ENCODE data around the gene RNF103.

RNF103 gene

GRCh38 chr2:86649119-86649947, 25.7 kb upstream of the RNF103 start:
- Histone ChIP-seq H3K36me3 (ENCODE audit: insufficient read depth, insufficient read length, low read length) (no peaks in the 10 kb centered on the region), H3K27me3 (ENCODE audit: insufficient read depth, insufficient read length) (no peaks in the 10 kb centered on the region), H3K9ac (ENCODE audit: insufficient read length, low read depth) (no peak overlapping the region), H3K9me3 (ENCODE audit: insufficient read depth, low read length) (no peaks in the 10 kb centered on the region; the same call in none of the 2 replicates), H3K4me1 (ENCODE audit: insufficient read depth, insufficient read length) (no peaks in the 10 kb centered on the region), H3K4me3 (ENCODE audit: insufficient read length, low read depth) (no peak overlapping the region)
- TF ChIP-seq ZNF274 (IDR thresholded peaks at IDR 0.05; ENCODE audit: low read depth, low read length) (no peak), YY1 (IDR thresholded peaks at IDR 0.05; ENCODE audit: insufficient read depth, insufficient read length) (no peak), SUZ12 (IDR thresholded peaks at IDR 0.05; ENCODE audit: extremely low read depth, insufficient read depth, insufficient read length) (no peak)
- DNase-seq (ENCODE audit: low read depth, low spot score): no peak

DNA sequence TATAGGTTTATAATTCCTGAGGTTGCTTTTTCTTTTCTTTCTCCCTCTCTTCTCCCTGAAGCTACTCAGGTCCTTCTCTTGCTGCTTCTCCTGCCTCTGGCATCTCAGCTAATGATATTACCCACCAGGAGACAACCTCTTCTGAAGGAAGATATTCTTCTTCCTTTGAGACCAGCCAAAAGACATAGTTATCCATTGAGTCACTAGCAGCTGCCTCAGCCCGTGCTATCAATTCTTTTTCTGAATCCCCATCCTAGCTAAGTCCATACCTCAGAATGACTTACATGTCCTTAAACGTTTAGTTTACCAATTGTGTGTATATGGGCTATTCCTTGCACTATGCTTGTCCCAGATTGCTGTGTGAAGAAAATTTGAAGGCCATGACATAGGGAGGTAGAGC, 25.0 kb upstream of the RNF103 start:
- Histone ChIP-seq H3K4me3 (ENCODE audit: insufficient read length, low read depth) (no peak overlapping the region), H3K27me3 (ENCODE audit: insufficient read depth, insufficient read length) (no peaks in the 10 kb centered on the region), H3K9ac (ENCODE audit: insufficient read length, low read depth) (no peak overlapping the region), H3K36me3 (ENCODE audit: insufficient read depth, insufficient read length, low read length) (no peaks in the 10 kb centered on the region), H3K4me1 (ENCODE audit: insufficient read depth, insufficient read length) (no peaks in the 10 kb centered on the region), H3K9me3 (ENCODE audit: insufficient read depth, low read length) (no peaks in the 10 kb centered on the region; the same call in none of the 2 replicates)
- TF ChIP-seq SUZ12 (IDR thresholded peaks at IDR 0.05; ENCODE audit: extremely low read depth, insufficient read depth, insufficient read length): no peak
- DNase-seq (ENCODE audit: low read depth, low spot score): no peak

DNA sequence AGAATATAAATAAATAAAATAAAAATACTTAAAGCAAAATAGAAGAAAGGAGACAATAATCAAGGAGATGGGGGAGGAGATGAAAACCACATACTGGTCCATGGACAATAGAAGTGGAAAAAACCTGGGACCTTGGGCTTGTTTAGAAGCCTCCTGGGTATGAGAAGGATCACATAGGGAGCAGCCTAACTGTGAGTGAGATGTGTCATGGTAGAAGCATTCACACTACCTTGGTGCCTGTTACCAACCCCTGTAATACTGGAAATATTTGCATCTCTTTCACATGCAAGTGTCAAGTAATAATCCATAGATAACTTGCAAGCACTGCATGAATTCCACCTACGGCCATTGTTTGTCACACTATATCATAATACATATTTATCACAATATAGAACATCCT, 23.2 kb upstream of the RNF103 start:
- Histone ChIP-seq H3K27me3 (ENCODE audit: insufficient read depth, insufficient read length) (no peaks in the 10 kb centered on the region), H3K9ac (ENCODE audit: insufficient read length, low read depth) (no peak overlapping the region), H3K36me3 (ENCODE audit: insufficient read depth, insufficient read length, low read length) (no peaks in the 10 kb centered on the region), H3K4me1 (ENCODE audit: insufficient read depth, insufficient read length) (no peaks in the 10 kb centered on the region), H3K9me3 (ENCODE audit: insufficient read depth, low read length) (no peaks in the 10 kb centered on the region; the same call in none of the 2 replicates), H3K4me3 (ENCODE audit: insufficient read length, low read depth) (no peak overlapping the region)
- no peak for DNase-seq (ENCODE audit: low read depth, low spot score)
- no peak for TF ChIP-seq SUZ12 (IDR thresholded peaks at IDR 0.05; ENCODE audit: extremely low read depth, insufficient read depth, insufficient read length)

GRCh38 chr2:86646329-86646728, 22.7 kb upstream of the RNF103 start:
- no peak overlapping the region for H3K9ac ChIP-seq (ENCODE audit: insufficient read length, low read depth)
- TF ChIP-seq YY1 (IDR thresholded peaks at IDR 0.05; ENCODE audit: insufficient read depth, insufficient read length) (no peak), ZNF274 (IDR thresholded peaks at IDR 0.05; ENCODE audit: low read depth, low read length) (no peak), SUZ12 (IDR thresholded peaks at IDR 0.05; ENCODE audit: extremely low read depth, insufficient read depth, insufficient read length) (no peak)
- H3K9me3 ChIP-seq (ENCODE audit: insufficient read depth, low read length): no peaks in the 10 kb centered on the region; the same call in none of the 2 replicates
- H3K36me3 ChIP-seq (ENCODE audit: insufficient read depth, insufficient read length, low read length): no peaks in the 10 kb centered on the region
- DNase-seq (ENCODE audit: low read depth, low spot score): no peak
- no peaks in the 10 kb centered on the region for H3K27me3 ChIP-seq (ENCODE audit: insufficient read depth, insufficient read length)
- no peak overlapping the region for H3K4me3 ChIP-seq (ENCODE audit: insufficient read length, low read depth)
- H3K4me1 ChIP-seq (ENCODE audit: insufficient read depth, insufficient read length): no peaks in the 10 kb centered on the region

DNA sequence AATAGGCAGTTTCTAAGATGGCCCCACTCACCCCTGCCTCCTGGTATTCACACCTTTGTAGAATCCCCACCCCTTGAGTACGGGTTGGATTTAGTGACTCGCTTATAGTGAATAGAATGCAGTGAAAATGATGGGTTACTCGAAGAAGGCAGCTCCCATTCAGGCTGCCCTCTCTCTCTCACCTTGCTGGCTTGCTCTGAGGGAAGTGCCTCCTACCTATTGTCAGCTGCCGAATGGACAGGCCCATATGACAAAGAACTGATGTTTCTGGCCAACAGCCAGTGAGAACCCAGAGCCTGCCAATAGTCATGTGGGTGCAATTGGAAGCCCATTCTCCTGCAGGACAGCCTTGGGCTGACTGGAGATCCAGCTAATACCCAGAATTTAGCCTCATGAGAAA, 22.1 kb upstream of the RNF103 start:
- Histone ChIP-seq H3K9ac (ENCODE audit: insufficient read length, low read depth) (no peak overlapping the region), H3K27me3 (ENCODE audit: insufficient read depth, insufficient read length) (no peaks in the 10 kb centered on the region), H3K4me3 (ENCODE audit: insufficient read length, low read depth) (no peak overlapping the region), H3K9me3 (ENCODE audit: insufficient read depth, low read length) (no peaks in the 10 kb centered on the region; the same call in none of the 2 replicates), H3K4me1 (ENCODE audit: insufficient read depth, insufficient read length) (no peaks in the 10 kb centered on the region), H3K36me3 (ENCODE audit: insufficient read depth, insufficient read length, low read length) (no peaks in the 10 kb centered on the region)
- DNase-seq (ENCODE audit: low read depth, low spot score): no peak
- TF ChIP-seq ZNF274 (IDR thresholded peaks at IDR 0.05; ENCODE audit: low read depth, low read length) (no peak), YY1 (IDR thresholded peaks at IDR 0.05; ENCODE audit: insufficient read depth, insufficient read length) (no peak), SUZ12 (IDR thresholded peaks at IDR 0.05; ENCODE audit: extremely low read depth, insufficient read depth, insufficient read length) (no peak)

- no peak for DNase-seq (ENCODE audit: low read depth, low spot score)
- H3K27me3 ChIP-seq (ENCODE audit: insufficient read depth, insufficient read length): no peaks in the 10 kb centered on the region
- H3K9ac ChIP-seq (ENCODE audit: insufficient read length, low read depth): no peak overlapping the region
- peaks cover 9% of the 10 kb centered on the region; the same call in 1 of the 2 replicates for H3K9me3 ChIP-seq (ENCODE audit: insufficient read depth, low read length)
- no peaks in the 10 kb centered on the region for H3K36me3 ChIP-seq (ENCODE audit: insufficient read depth, insufficient read length, low read length)
- no peaks in the 10 kb centered on the region for H3K4me1 ChIP-seq (ENCODE audit: insufficient read depth, insufficient read length)
- TF ChIP-seq ZNF274 (IDR thresholded peaks at IDR 0.05; ENCODE audit: low read depth, low read length) (no peak), YY1 (IDR thresholded peaks at IDR 0.05; ENCODE audit: insufficient read depth, insufficient read length) (no peak), SUZ12 (IDR thresholded peaks at IDR 0.05; ENCODE audit: extremely low read depth, insufficient read depth, insufficient read length) (no peak)
- H3K4me3 ChIP-seq (ENCODE audit: insufficient read length, low read depth): no peak overlapping the region
Measured at GRCh38 chr2:86638712-86639111, 15.0 kb upstream of the RNF103 start.

GRCh38 chr2:86636842-86637241, 13.2 kb upstream of the RNF103 start:
- H3K27me3 ChIP-seq (ENCODE audit: insufficient read depth, insufficient read length): no peaks in the 10 kb centered on the region
- no peak overlapping the region for H3K4me3 ChIP-seq (ENCODE audit: insufficient read length, low read depth)
- H3K9ac ChIP-seq (ENCODE audit: insufficient read length, low read depth): no peak overlapping the region
- DNase-seq (ENCODE audit: low read depth, low spot score): no peak
- H3K9me3 ChIP-seq (ENCODE audit: insufficient read depth, low read length): peaks cover 9% of the 10 kb centered on the region; the same call in 1 of the 2 replicates
- no peaks in the 10 kb centered on the region for H3K4me1 ChIP-seq (ENCODE audit: insufficient read depth, insufficient read length)
- no peak for TF ChIP-seq YY1 (IDR thresholded peaks at IDR 0.05; ENCODE audit: insufficient read depth, insufficient read length)
- TF ChIP-seq SUZ12 (IDR thresholded peaks at IDR 0.05; ENCODE audit: extremely low read depth, insufficient read depth, insufficient read length): no peak
- no peak for TF ChIP-seq ZNF274 (IDR thresholded peaks at IDR 0.05; ENCODE audit: low read depth, low read length)
- no peaks in the 10 kb centered on the region for H3K36me3 ChIP-seq (ENCODE audit: insufficient read depth, insufficient read length, low read length)

Measured in NT2/D1 (cell line).